GM21576 (cell line): ENCODE results near the gene OR51S1.
"Not testable (repeated sequence)": the region's sequence is repeated elsewhere in the genome, so short reads cannot be mapped to it uniquely, and the experiment has no call there.

Experiments used
- ATAC-seq: cut with Tn5 transposase; IDR thresholded peaks from one replicate; pipeline ENCODE4 v1.9.1; 2021; ENCODE audit warnings: mild to moderate bottlenecking, moderate library complexity; ENCODE audit not compliant: unreplicated experiment

OR51S1 gene

GRCh38 chr11:4848908-4849532 is at the start of gene OR51S1:
OR51S1 (minus strand) TSS chr11:4849208; CDS start chr11:4849208, 0 bp downstream.
- no peak for ATAC-seq

GRCh38 chr11:4891996-4892640 is 43.1 kb upstream of the OR51S1 start:
- no peak for ATAC-seq

- no peak for ATAC-seq
Observed at GRCh38 chr11:4890279-4890678, 41.3 kb upstream of the OR51S1 start.

GRCh38 chr11:4887591-4887990 is 38.6 kb upstream of the OR51S1 start:
- ATAC-seq, result no peak

DNA sequence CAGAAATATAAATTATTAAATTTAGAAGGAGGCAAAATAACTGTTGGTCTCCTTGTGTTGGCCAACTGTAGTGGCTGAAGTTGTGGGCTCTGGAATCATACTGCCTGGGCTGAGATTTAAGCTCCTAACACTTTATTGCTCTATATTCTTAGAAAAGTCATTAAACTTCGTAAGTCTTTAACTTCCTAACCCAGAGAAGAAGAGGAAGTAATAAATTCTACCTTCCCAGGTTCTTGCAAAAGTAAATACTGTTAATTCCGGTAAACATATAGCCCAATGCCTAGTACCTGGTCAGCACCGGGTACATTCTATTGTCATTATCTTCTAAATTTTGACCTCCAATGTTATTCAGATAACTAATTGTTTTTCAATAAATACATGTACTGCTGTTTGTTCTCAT is 37.2 kb upstream of the OR51S1 start:
- no peak for ATAC-seq

DNA sequence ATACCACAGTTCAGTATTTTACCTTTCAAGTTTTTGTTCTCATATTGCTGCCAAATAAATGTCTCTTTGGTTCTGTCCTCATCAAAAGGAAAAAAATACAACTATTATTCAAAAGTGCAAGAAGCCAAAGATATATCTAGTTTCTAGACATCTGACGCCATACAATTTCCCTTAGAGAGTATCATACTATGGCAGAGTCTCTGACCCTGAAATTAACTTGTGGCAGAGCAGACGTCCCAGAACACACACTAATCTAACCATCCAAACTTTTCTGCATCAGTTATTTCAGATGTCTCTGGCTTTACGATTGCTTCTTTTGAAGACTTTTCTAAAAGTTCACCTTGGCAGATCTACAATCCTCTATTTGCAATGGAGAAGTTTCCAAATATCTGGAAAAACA is 35.4 kb upstream of the OR51S1 start:
- ATAC-seq, result no peak

DNA sequence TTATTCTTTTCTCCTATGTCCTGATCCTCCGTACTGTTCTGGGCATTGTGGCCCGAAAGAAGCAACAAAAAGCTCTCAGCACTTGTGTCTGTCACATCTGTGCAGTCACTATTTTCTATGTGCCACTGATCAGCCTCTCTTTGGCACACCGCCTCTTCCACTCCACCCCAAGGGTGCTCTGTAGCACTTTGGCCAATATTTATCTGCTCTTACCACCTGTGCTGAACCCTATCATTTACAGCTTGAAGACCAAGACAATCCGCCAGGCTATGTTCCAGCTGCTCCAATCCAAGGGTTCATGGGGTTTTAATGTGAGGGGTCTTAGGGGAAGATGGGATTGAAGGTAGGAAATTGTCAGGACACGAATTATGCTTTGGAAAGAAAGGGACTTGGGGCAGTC is 33.5 kb upstream of the OR51S1 start:
- no peak for ATAC-seq

- no peak for ATAC-seq
Observed at GRCh38 chr11:4881860-4882500, 33.0 kb upstream of the OR51S1 start, which contains the start of gene OR51T1. OR51T1 (plus strand) TSS chr11:4881900; CDS start chr11:4881900, 0 bp downstream.

DNA sequence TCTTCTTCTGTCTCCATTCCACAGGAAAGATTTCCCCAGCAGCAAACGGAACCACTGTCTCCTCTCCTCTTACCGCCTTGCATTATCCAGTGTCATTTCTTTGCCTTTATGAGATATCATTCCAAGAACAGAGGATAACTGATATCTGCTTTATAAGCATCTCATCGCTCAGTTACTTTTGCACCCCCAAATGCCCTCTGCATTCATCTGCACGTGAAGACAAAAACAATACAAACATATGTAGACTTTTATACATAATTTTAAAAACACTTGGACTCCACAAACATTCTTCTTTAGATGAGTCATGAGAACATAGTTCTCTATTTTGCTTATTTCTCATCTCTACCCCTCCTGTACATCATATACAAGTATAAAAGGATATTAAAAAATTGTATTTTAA is 32.2 kb upstream of the OR51S1 start:
- no peak for ATAC-seq

GRCh38 chr11:4865855-4866254 is 16.8 kb upstream of the OR51S1 start:
- ATAC-seq, result no peak

DNA sequence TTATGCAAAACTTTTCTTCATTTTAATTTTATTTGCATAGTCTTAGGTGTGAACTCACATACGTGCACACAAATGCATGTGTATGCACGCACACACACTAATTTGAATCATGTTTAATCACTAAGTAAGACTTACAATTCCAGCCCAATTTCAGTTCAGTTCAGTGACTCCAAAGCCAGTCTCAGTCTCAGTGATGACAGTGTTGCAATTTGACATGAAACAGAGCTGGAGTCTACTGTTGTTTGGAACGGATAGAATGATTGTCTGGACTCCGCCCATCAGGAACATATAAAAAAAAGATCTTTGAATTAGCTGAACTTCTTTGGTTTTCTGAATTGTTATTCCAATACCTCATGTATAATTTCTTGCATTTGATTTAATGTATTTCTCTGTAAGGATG is 14.9 kb upstream of the OR51S1 start:
- ATAC-seq, result no peak

DNA sequence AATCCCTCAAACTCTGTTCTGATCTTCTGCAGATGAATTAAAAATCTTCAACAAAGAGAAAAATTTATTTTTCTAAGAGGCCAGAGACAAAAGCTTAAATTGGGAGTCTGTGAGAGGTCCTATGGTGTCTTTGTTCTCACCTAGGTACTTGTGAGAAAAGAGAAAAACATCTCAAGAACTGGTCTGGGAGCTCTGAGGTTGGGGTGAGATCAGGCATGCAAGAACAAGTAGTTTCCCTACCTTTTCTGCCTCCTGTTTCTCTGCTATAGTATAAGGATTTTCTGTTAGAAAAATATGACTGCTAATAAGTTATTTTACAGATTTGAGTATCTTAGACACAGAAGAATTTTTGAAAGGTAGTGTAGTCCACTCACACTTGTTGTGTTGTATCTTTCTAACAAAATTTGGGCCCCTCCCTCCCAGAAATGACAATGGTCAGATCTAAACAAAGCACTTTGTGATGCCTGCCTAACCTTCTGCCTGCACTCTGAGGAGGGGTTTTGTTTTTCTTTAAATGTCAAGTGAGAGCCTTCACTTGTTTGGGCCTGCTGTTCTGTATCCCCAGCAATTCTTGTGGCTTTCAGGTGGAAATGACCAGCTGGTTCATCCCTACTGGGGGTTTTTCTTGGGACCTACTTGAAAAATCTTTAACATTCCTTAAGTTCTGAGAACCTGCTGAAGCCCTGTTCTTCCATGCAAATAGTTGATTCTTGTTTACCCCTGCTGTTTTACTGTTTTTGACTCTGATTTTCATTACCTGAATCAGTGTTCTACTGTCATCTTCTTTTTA is 13.6 kb upstream of the OR51S1 start:
- no peak for ATAC-seq

DNA sequence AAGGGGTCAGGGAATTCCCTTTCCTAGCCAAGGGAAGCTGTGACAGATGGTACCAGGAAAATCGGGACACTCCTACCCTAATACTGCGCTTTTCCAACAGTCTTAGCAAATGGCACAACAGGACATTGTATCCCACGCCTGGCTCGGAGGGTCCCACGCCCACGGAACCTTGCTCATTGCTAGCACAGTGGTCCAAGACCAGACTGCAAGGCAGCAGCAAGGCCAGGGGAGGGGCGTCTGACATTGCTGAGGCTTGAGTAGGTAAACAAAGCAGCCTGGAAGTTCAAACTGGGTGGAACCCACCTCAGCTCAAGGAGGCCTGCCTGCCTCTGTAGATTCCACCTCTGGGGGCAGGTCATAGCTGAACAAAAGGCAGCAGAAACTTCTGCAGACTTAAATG is 5.3 kb upstream of the OR51S1 start:
- ATAC-seq, result not testable (repeated sequence)

DNA sequence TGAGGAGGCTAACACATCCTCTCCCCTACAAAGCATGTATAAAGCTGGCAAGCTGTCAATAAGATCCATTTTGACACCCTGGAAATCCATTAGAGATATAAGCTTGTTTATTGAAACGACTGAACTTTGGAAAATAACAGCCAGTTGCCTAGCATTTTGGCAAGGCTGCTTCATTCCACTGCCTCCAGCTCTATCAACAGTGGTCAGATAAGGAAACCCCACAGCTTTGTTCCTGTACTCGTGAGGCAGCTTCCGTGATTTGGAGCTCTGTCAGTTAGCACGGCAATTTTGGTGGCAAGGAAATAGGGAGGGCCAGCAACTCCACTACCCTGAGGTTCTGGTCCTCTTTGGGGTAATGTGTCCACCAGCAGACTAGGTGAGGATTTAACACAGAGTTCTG is 2.0 kb upstream of the OR51S1 start:
- ATAC-seq, result no peak

GRCh38 chr11:4839851-4840549 is 9.0 kb downstream of the OR51S1 start:
- ATAC-seq, result no peak

DNA sequence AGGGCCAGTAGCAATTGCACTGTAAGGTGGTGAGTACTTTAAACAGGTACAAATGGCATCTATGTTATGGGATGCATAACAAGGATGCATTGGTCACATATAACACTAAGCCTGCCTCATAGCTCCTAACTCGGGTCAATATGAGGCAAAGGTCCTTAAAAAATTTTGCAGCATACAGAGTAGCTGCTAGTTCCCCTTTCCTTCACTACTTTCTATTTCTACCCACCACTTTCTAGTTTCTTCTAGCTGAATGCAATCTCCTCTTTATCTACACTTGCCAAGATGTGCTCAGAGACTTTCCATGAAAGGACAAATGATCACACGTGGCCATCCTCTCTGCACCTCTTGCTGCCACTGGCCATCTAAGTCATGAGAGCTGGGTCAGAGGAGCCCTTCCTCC is 18.1 kb downstream of the OR51S1 start:
- no peak for ATAC-seq

DNA sequence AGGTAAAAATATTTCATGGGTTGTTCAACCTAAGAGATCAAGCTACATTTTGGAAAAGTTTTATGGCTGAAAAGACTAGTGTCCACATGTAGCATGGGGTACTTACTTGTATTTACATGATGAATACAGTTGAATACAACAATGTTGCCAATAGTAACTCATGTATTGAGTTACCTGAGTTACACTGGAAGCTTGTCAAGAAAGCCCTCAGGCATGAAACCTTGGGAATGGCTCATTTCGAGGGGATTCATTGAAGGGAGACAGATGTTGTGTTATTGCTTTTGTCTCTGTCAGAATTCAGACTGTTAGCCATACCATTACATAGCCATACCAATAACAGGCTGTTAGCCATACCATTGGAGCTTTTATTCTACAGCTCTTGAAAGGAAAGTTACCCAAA is 18.7 kb downstream of the OR51S1 start:
- ATAC-seq, result no peak

- no peak for ATAC-seq
Observed at GRCh38 chr11:4826425-4826824, 22.6 kb downstream of the OR51S1 start.

GRCh38 chr11:4825132-4825531 is 23.9 kb downstream of the OR51S1 start:
- no peak for ATAC-seq

DNA sequence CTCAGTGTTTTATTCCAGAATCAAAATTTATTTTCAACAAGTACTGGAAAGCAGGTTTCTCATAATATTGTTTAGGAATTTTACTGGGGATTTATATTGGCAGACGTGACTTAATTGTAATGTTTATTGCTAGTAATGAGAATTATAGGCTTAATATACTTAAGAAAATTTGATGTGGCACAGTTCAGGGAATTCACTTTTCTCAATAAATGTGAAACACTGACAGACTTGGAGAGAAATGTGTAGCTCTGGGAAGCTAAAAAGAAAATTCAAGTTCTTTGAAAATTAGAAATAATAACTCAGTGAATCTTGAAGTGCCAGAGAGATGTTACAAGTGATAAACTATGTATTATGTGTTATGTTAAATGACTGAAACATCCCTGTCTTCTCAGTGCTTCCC is 28.0 kb downstream of the OR51S1 start, which contains the start of gene OR51F2:
OR51F2 (plus strand) TSS at position 301 of the 400 bp plus-strand sequence. CDS start 101 bp downstream, outside the sequence.
- ATAC-seq, result no peak

DNA sequence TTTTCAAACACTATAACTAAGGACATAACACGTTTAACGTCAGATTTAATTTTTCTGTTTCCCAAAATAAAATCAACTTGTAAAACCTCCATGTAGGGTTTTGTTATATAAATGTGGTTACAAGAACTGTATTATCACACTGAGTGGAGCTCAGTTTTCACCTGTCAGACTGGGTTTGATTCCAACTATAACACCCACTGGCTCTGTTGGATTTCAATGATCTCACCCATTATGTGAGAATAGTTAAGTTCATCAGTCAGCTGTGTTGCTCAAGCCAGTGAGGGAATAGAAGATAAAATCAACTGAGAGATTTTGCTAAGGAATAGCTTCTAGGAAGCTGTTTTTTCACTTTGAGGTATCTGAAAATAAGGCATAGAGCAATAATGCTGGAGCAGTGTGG is 39.8 kb downstream of the OR51S1 start:
- ATAC-seq, result no peak
